Measurements from ENCODE around the gene IRF8. TPM values are rescaled to one million over a fixed set of nuclear protein-coding genes. Genes with fewer than 3 reads are reported as not detected.

The IRF8 gene
- total RNA-seq, 1 donor from 2014 or later: 2.0 TPM

GRCh38 chr16:85881436-85881835, 17.5 kb upstream of the IRF8 start:
- no peak overlapping the region for H3K27ac Mint-ChIP-seq
- no peaks in the 10 kb centered on the region for H3K9me3 Mint-ChIP-seq (ENCODE audit: low read depth)
- no peaks in the 10 kb centered on the region for H3K4me1 Mint-ChIP-seq (ENCODE audit: low read depth)
- no peak for DNase-seq (ENCODE audit: low spot score, unreplicated experiment)
- no peak overlapping the region for H3K4me3 Mint-ChIP-seq (ENCODE audit: low read depth)
- TF ChIP-seq, protein P1, sequence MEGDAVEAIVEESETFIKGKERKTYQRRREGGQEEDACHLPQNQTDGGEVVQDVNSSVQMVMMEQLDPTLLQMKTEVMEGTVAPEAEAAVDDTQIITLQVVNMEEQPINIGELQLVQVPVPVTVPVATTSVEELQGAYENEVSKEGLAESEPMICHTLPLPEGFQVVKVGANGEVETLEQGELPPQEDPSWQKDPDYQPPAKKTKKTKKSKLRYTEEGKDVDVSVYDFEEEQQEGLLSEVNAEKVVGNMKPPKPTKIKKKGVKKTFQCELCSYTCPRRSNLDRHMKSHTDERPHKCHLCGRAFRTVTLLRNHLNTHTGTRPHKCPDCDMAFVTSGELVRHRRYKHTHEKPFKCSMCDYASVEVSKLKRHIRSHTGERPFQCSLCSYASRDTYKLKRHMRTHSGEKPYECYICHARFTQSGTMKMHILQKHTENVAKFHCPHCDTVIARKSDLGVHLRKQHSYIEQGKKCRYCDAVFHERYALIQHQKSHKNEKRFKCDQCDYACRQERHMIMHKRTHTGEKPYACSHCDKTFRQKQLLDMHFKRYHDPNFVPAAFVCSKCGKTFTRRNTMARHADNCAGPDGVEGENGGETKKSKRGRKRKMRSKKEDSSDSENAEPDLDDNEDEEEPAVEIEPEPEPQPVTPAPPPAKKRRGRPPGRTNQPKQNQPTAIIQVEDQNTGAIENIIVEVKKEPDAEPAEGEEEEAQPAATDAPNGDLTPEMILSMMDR (IDR thresholded peaks at IDR 0.05; ENCODE audit: unreplicated experiment): no peak
- peaks cover 33% of the 10 kb centered on the region for H3K27me3 Mint-ChIP-seq
- H3K36me3 Mint-ChIP-seq (ENCODE audit: insufficient read depth): peaks cover 1% of the 10 kb centered on the region

DNA sequence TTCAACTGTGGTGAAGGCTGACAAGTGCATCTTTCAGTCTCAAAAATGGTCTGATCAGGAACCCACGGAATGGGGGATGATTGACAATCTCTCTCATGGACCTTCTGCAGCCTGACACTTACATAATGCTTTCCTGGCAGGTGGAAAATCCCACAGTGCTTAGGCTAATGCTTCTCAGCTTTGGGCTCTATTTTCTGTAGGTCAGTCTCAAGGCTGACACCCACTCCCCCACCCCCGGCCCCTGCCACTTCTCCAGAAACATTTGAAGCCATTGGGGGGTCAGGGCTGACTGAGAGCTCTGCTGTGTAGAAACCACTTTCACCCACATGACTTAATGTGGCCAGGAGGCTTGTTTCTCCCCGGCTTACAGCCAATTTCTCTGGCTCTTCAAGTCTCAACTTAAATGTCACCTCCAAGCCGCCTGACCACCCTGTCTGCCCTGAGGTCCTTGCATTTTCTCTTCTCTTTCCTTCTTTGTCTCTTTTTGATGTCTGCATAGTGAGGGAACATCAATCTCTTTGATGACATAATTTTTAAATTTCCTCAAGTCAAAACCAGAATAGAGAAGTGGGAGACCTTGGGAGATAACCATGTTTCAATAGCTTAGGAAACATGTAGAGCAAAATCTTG, 16.7 kb upstream of the IRF8 start:
- Mint-ChIP-seq H3K36me3 (ENCODE audit: insufficient read depth) (no peaks in the 10 kb centered on the region), H3K4me3 (ENCODE audit: low read depth) (no peak overlapping the region), H3K9me3 (ENCODE audit: low read depth) (no peaks in the 10 kb centered on the region), H3K27me3 (peaks cover 38% of the 10 kb centered on the region), H3K4me1 (ENCODE audit: low read depth) (no peaks in the 10 kb centered on the region), H3K27ac (no peak overlapping the region)
- DNase-seq (ENCODE audit: low spot score, unreplicated experiment): no peak
- TF ChIP-seq, protein P1 (IDR thresholded peaks at IDR 0.05; ENCODE audit: unreplicated experiment): no peak

DNA sequence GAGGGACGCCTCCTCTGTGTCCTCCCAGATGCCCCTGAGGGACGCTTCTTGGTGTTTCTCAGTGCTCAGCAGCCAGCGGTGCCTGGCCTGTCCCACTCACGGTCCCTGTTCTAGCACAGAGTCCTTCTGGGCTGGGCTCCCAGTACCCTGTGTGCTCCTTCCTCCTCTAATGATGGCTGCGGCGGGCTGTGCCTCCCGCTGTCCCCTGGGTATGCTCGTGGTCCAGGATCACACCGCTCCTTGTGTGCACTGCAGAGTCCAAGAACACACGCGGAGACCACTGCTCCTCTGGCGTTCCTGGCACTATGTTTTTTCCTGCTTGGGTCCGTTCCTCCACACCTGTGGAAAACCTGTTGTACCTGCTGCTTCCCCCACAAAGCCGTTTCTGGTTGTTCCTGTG, 15.1 kb upstream of the IRF8 start:
- no peak overlapping the region for H3K4me3 Mint-ChIP-seq (ENCODE audit: low read depth)
- TF ChIP-seq, protein P1 (IDR thresholded peaks at IDR 0.05; ENCODE audit: unreplicated experiment): no peak
- DNase-seq (ENCODE audit: low spot score, unreplicated experiment): no peak
- no peaks in the 10 kb centered on the region for H3K4me1 Mint-ChIP-seq (ENCODE audit: low read depth)
- no peak overlapping the region for H3K27ac Mint-ChIP-seq
- H3K36me3 Mint-ChIP-seq (ENCODE audit: insufficient read depth): no peaks in the 10 kb centered on the region
- H3K9me3 Mint-ChIP-seq (ENCODE audit: low read depth): no peaks in the 10 kb centered on the region
- H3K27me3 Mint-ChIP-seq: peaks cover 45% of the 10 kb centered on the region

GRCh38 chr16:85884808-85885463, 14.0 kb upstream of the IRF8 start:
- Mint-ChIP-seq H3K27ac (no peak overlapping the region), H3K9me3 (ENCODE audit: low read depth) (no peaks in the 10 kb centered on the region), H3K4me1 (ENCODE audit: low read depth) (peaks cover 1% of the 10 kb centered on the region), H3K27me3 (peaks cover 43% of the 10 kb centered on the region), H3K36me3 (ENCODE audit: insufficient read depth) (no peaks in the 10 kb centered on the region), H3K4me3 (ENCODE audit: low read depth) (no peak overlapping the region)
- DNase-seq (ENCODE audit: low spot score, unreplicated experiment): no peak
- TF ChIP-seq, protein P1 (IDR thresholded peaks at IDR 0.05; ENCODE audit: unreplicated experiment): no peak

- no peak overlapping the region for H3K4me3 Mint-ChIP-seq (ENCODE audit: low read depth)
- H3K27me3 Mint-ChIP-seq: peaks cover 43% of the 10 kb centered on the region
- TF ChIP-seq, protein P1 (IDR thresholded peaks at IDR 0.05; ENCODE audit: unreplicated experiment): no peak
- no peaks in the 10 kb centered on the region for H3K9me3 Mint-ChIP-seq (ENCODE audit: low read depth)
- peaks cover 3% of the 10 kb centered on the region for H3K4me1 Mint-ChIP-seq (ENCODE audit: low read depth)
- no peak overlapping the region for H3K27ac Mint-ChIP-seq
- DNase-seq (ENCODE audit: low spot score, unreplicated experiment): no peak
- no peaks in the 10 kb centered on the region for H3K36me3 Mint-ChIP-seq (ENCODE audit: insufficient read depth)
Observed at GRCh38 chr16:85885537-85885936, 13.4 kb upstream of the IRF8 start.
